ENCODE measurements around the gene MREG. TPM values are rescaled to one million over a fixed set of nuclear protein-coding genes. Genes with fewer than 3 reads are reported as not detected.

Gene MREG
- total and polyA plus RNA-seq, 2 experiments from 2014 or later, result 1.3 to 1.6 TPM

GRCh38 chr2:215910180-215910579 is 103.2 kb downstream of the MREG start:
- H3K9me3 ChIP-seq (ENCODE audit: low read depth), result no peaks in the 10 kb centered on the region
- DNase-seq (ENCODE audit: low read depth in 1 of 2, low spot score in 1 of 2), result no peak
- H3K4me3 ChIP-seq, result no peak overlapping the region
- H3K36me3 ChIP-seq, result no peaks in the 10 kb centered on the region
- H3K4me1 ChIP-seq (ENCODE audit: low read depth), result no peaks in the 10 kb centered on the region
- no peaks in the 10 kb centered on the region for H3K27me3 ChIP-seq
- TF ChIP-seq CTCF (IDR thresholded peaks at IDR 0.05; ENCODE audit: low read depth, low read length), result no peak
- H3K27ac ChIP-seq, result no peak overlapping the region

- Histone ChIP-seq H3K4me1 (ENCODE audit: low read depth) (no peaks in the 10 kb centered on the region), H3K4me3 (no peak overlapping the region), H3K27ac (no peak overlapping the region), H3K36me3 (no peaks in the 10 kb centered on the region), H3K9me3 (ENCODE audit: low read depth) (no peaks in the 10 kb centered on the region), H3K27me3 (no peaks in the 10 kb centered on the region)
- TF ChIP-seq CTCF (IDR thresholded peaks at IDR 0.05; ENCODE audit: low read depth, low read length), result no peak
- DNase-seq (ENCODE audit: low read depth in 1 of 2, low spot score in 1 of 2), result no peak
Observed at GRCh38 chr2:215907147-215907546, 106.2 kb downstream of the MREG start.

GRCh38 chr2:215906458-215906857 is 106.9 kb downstream of the MREG start:
- no peaks in the 10 kb centered on the region for H3K9me3 ChIP-seq (ENCODE audit: low read depth)
- no peak overlapping the region for H3K4me3 ChIP-seq
- H3K27me3 ChIP-seq, result no peaks in the 10 kb centered on the region
- H3K36me3 ChIP-seq, result no peaks in the 10 kb centered on the region
- TF ChIP-seq CTCF (IDR thresholded peaks at IDR 0.05; ENCODE audit: low read depth, low read length), result no peak
- no peaks in the 10 kb centered on the region for H3K4me1 ChIP-seq (ENCODE audit: low read depth)
- H3K27ac ChIP-seq, result no peak overlapping the region
- peak in 1 of 2 donors; percentile 36 for DNase-seq (ENCODE audit: low read depth in 1 of 2, low spot score in 1 of 2)

GRCh38 chr2:215905691-215906090 is 107.7 kb downstream of the MREG start:
- no peak overlapping the region for H3K27ac ChIP-seq
- H3K27me3 ChIP-seq, result no peaks in the 10 kb centered on the region
- H3K9me3 ChIP-seq (ENCODE audit: low read depth), result no peaks in the 10 kb centered on the region
- no peaks in the 10 kb centered on the region for H3K36me3 ChIP-seq
- DNase-seq (ENCODE audit: low read depth in 1 of 2, low spot score in 1 of 2), result no peak
- no peak for TF ChIP-seq CTCF (IDR thresholded peaks at IDR 0.05; ENCODE audit: low read depth, low read length)
- no peak overlapping the region for H3K4me3 ChIP-seq
- no peaks in the 10 kb centered on the region for H3K4me1 ChIP-seq (ENCODE audit: low read depth)

GRCh38 chr2:215904101-215904500 is 109.2 kb downstream of the MREG start:
- no peaks in the 10 kb centered on the region for H3K27me3 ChIP-seq
- no peak for TF ChIP-seq CTCF (IDR thresholded peaks at IDR 0.05; ENCODE audit: low read depth, low read length)
- H3K4me1 ChIP-seq (ENCODE audit: low read depth), result no peaks in the 10 kb centered on the region
- no peaks in the 10 kb centered on the region for H3K9me3 ChIP-seq (ENCODE audit: low read depth)
- H3K27ac ChIP-seq, result no peak overlapping the region
- no peaks in the 10 kb centered on the region for H3K36me3 ChIP-seq
- H3K4me3 ChIP-seq, result no peak overlapping the region
- DNase-seq (ENCODE audit: low read depth in 1 of 2, low spot score in 1 of 2), result peak in 1 of 2 donors; percentile 68

- Histone ChIP-seq H3K36me3 (no peaks in the 10 kb centered on the region), H3K9me3 (ENCODE audit: low read depth) (no peaks in the 10 kb centered on the region), H3K27ac (no peak overlapping the region), H3K27me3 (no peaks in the 10 kb centered on the region), H3K4me3 (no peak overlapping the region), H3K4me1 (ENCODE audit: low read depth) (no peaks in the 10 kb centered on the region)
- no peak for DNase-seq (ENCODE audit: low read depth in 1 of 2, low spot score in 1 of 2)
- TF ChIP-seq CTCF (IDR thresholded peaks at IDR 0.05; ENCODE audit: low read depth, low read length), result no peak
Observed at GRCh38 chr2:215903203-215903602, 110.1 kb downstream of the MREG start.
